Neural cell (in vitro differentiated cells): ENCODE measurements around the gene TAS2R5.

Experiments used
- EP300 ChIP-seq: fragments of 450-650 bp; conservative IDR thresholded peaks from 2 replicates; pipeline ENCODE4 v1.6.1; 2014; ENCODE audit warnings: antibody characterized with exemption, mild to moderate bottlenecking, moderate library complexity; ENCODE audit not compliant: poor library complexity, severe bottlenecking
- EZH2 ChIP-seq: fragments of 200-600, 300-800 bp; shearing (Covaris generic), sonication (generic); IDR thresholded peaks from 2 replicates; pipeline ENCODE4 v1.6.1; 2014; ENCODE audit warnings: antibody characterized with exemption, low read length, borderline replicate concordance, mild to moderate bottlenecking; ENCODE audit not compliant: insufficient read depth, poor library complexity, severe bottlenecking
- MXI1 ChIP-seq: fragments of 450-650 bp; conservative IDR thresholded peaks from 2 replicates; pipeline ENCODE4 v1.6.1; 2014; ENCODE audit warnings: antibody characterized with exemption, mild to moderate bottlenecking; ENCODE audit not compliant: poor library complexity, severe bottlenecking
- POLR2AphosphoS5 ChIP-seq: IDR thresholded peaks from 2 replicates; pipeline ENCODE4 v1.6.1; 2012
- RAD21 ChIP-seq: fragments of 450-650 bp; conservative IDR thresholded peaks from 2 replicates; pipeline ENCODE4 v1.6.1; 2014; ENCODE audit warnings: antibody characterized with exemption, mild to moderate bottlenecking, moderate library complexity
- TAF1 ChIP-seq: IDR thresholded peaks from 2 replicates; pipeline ENCODE4 v1.6.1; 2012; ENCODE audit warnings: low read depth
- TF ChIP-seq, protein P1 (sequence below): fragments of 450-650 bp; IDR thresholded peaks from 2 replicates; pipeline ENCODE4 v1.5.1; 2014; ENCODE audit warnings: antibody characterized with exemption, mild to moderate bottlenecking, moderate library complexity; ENCODE audit not compliant: poor library complexity, severe bottlenecking

GRCh38 chr7:141792526-141792925 lies 2.5 kb downstream of the TAS2R5 start:
- TF ChIP-seq EP300 (no peak), RAD21 (no peak), TAF1 (no peak), POLR2AphosphoS5 (no peak), MXI1 (no peak), EZH2 (no peak)
- TF ChIP-seq, protein P1, sequence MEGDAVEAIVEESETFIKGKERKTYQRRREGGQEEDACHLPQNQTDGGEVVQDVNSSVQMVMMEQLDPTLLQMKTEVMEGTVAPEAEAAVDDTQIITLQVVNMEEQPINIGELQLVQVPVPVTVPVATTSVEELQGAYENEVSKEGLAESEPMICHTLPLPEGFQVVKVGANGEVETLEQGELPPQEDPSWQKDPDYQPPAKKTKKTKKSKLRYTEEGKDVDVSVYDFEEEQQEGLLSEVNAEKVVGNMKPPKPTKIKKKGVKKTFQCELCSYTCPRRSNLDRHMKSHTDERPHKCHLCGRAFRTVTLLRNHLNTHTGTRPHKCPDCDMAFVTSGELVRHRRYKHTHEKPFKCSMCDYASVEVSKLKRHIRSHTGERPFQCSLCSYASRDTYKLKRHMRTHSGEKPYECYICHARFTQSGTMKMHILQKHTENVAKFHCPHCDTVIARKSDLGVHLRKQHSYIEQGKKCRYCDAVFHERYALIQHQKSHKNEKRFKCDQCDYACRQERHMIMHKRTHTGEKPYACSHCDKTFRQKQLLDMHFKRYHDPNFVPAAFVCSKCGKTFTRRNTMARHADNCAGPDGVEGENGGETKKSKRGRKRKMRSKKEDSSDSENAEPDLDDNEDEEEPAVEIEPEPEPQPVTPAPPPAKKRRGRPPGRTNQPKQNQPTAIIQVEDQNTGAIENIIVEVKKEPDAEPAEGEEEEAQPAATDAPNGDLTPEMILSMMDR = no peak
